GM19438 (cell line): ENCODE data around the gene DIRAS2.

Experiments used
- ATAC-seq: cut with Tn5 transposase; IDR thresholded peaks from one replicate; pipeline ENCODE4 v1.9.1; 2021; ENCODE audit warnings: low read depth; ENCODE audit not compliant: unreplicated experiment

DIRAS2 gene

DNA sequence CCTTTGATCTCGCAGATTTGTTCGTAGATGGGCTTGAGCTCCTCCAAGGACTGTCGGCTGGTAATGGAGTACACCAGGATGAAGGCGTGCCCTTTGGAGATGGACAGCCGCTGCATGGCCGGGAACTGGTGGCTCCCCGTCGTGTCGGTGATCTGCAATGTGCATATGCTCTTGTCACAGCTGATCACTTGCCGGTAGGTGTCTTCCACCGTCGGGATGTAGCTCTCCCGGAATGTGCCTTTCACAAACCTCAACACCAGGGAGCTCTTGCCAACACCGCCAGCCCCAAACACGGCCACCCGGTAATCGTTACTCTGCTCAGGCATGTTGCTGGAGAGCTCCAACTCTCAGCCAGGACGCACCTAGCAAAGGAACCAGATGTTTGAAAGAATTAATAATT lies 29.1 kb downstream of the DIRAS2 start:
- ATAC-seq, result no peak

- ATAC-seq, result no peak
Observed at GRCh38 chr9:90612957-90613356, 29.7 kb downstream of the DIRAS2 start.

- no peak for ATAC-seq
Observed at GRCh38 chr9:90611568-90611967, 31.1 kb downstream of the DIRAS2 start.

- ATAC-seq, result no peak
Observed at GRCh38 chr9:90611121-90611520, 31.5 kb downstream of the DIRAS2 start.

DNA sequence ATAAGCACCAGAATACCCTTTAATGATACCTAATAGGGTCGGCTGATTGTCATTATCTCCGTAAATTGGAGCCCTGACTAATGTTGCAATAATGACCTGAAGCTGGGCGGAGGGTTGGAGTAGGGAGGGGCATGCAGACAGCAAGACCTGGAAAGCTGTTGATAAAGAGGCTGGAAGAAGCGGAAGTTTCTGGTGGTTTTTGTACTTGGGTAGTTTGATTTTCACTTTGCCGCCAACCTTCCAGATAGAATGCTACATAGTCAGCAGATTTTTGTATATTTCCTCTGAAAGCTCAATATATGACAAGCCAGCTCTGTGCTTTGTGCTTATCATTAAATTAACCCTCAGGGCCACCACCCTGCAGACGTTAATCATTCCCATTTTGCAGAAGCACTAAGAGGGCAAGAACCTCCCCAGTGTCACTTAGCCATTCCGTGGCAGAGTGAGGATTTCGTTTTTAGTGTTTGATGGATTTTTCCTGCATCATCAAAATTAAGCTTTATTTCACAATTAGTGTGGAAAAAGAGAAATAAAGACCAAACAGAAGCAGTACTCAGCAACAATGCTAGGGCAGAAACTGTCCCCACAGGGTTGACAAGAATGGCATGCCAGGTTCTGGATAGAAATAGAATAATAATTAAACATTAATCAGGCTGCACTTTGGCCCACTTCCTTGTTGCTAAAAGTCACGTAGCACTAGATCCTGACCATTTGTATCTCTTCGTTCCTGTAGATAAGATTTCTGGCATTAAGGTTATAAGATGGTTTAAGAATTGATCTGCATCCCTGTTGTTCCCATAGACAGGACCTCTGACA lies 34.7 kb downstream of the DIRAS2 start:
- ATAC-seq, result no peak

DNA sequence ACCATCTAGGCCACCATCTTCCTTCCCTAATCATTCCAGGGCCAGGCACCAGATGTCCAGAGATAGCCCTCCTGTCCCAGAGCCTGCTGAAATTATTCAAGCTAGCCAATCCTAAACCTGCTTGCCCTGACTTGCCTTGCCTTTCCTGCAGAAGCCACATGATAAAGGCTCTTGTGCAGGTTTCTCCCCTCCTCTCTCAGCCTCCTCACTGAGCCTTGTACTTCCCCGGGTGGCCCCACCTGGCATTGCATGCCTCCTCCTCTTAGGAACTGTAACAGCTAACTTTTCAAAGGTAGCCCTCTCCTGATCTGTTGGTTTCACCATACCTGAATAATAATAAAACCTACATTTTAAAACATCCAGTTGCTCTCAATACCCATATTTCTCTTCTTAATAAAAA lies 42.6 kb downstream of the DIRAS2 start:
- ATAC-seq, result no peak

GRCh38 chr9:90598191-90598590 lies 44.4 kb downstream of the DIRAS2 start:
- ATAC-seq, result no peak

GRCh38 chr9:90593646-90594045 lies 49.0 kb downstream of the DIRAS2 start:
- ATAC-seq, result no peak

DNA sequence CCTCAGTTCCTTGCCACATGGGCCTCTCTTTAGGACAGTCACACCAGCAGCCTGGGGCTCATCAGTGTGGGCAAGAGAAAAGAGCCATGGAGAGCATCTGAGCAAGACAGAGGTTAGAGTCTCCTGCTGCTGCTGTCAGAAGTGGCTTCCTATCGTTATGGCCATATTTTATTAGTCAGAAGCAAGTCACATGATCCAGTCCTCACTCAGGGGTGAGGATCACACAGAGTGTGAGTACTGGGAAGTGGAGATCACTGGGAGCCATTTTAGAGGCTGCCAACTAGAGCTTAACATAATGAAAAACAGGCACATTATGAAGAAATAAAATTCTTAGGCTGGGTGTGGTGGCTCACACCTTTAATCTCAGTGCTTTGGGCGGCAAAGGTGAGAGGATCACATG lies 62.0 kb downstream of the DIRAS2 start:
- no peak for ATAC-seq

DNA sequence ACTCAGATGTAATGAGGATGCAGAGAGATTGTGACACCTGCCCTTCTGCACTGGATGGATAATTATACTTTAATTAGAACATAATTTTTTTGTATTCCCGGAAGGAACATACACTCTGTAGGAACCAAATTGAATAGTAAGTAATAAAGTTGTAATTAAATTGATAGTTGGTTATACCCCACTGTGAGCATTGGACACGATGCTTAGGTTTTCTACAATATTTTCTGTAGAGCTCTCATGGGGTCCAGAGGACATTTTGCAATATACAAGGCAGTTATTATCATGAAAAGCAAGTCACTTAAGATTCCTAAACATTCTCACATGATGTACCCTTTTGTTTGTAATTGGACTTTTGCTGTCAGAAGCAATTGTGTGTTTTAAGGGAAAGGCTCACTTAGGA lies 63.4 kb downstream of the DIRAS2 start:
- ATAC-seq, result no peak

DNA sequence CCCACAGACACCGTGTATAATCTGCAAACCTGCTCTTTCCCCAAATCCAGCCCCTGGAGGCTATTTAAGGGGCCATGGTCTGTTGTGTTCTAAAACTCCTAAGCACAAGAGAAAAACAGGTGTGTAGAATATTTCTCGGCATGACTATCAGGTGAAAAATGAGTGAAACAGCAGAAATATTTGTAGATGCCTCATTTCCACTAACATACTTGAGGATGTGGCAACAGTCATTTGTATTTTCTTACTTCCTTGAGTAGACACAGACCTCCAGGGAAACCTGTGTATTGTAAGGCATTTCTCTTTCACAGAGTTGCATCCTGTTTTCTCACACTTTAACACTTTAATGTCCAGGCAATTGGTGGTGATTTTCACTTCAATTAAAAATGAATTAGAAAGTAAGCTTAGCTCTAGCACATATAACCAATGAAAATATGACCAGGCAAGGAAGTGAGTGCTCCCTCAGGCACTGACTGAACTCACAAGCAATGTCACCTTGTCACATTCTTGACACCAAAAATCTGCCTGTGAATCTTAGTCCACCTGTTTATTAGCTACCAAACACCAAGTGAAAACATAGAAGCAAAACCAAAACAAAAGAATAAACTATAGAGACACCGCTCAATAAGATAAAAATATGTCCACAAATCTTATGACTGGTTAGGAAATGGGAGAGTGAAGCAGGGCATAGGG lies 64.4 kb downstream of the DIRAS2 start:
- no peak for ATAC-seq

DNA sequence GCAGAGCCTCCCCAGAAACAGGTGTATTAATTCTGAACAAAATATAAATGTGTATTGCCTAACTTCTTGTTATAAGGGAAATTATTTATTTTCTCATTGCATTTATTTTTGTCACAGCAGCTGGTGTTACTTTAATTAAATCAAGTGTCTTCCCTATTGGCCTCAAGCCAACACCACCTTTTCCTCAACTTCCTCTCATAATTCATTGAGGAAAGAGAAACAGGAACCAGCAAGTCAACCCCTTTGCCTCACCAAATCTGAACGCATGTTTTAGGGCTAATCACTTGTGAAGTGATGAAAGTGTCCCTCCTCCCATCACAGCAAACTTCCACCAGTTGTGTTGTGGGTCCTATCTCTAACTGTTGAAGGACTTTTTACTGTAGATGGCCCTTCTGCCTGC lies 73.1 kb downstream of the DIRAS2 start:
- ATAC-seq, result no peak

DNA sequence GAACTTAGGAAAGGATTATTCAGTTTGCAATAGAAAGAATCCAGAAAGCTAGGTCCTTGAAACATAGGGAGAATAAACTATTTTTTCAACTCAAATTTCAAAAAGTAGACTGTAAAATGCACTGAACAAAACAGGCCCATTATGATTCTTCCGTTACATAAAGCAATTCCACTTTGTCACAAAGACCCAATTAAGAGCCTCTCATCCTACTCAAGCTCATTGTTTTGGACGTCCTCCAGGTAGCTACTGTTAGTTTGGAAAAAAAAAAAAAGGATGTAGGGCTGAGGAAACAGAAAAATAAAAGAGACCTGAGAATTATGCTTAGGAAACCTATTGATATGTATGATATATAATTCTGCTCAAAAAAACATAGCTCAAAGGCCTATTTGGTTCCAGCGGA lies 74.0 kb downstream of the DIRAS2 start:
- ATAC-seq, result no peak

DNA sequence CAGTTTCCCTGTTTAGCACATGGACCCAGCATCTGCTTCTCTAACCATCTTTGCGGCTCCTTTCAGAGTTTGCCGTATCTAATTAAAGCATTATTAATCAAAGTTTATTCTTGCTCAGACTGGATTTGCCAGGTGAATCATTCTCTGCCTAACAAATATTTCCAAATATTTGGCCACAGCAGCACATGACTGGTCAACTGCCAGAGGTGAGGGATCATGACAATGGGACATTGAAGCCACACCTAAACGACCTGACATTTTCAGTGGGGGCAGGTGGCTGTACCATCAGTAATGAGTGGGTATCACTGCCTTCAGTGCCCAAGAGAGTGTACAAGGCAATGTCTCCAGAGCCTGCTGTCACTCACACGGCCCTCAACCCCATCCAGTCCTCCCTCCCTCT lies 80.4 kb downstream of the DIRAS2 start:
- no peak for ATAC-seq
